NK-92 treated with Interleukin-12 subunit alpha and Interleukin-12 subunit beta, amount 100 ng/mL, for 24 hours (cell line): ENCODE results near the gene LTBR.

Experiments used
- DNase-seq: peaks from one replicate; lab custom pipeline; 2025; lab: John Stamatoyannopoulos, UW

The LTBR gene

GRCh38 chr12:6368906-6369525, 14.9 kb upstream of the LTBR start:
- no peak for DNase-seq

GRCh38 chr12:6369916-6370575, 13.9 kb upstream of the LTBR start:
- no peak for DNase-seq

- DNase-seq: no peak
Observed at GRCh38 chr12:6370576-6370935, 13.4 kb upstream of the LTBR start.

GRCh38 chr12:6370994-6371754, 12.8 kb upstream of the LTBR start:
- DNase-seq: no peak

- no peak for DNase-seq
Observed at GRCh38 chr12:6372403-6373003, 11.5 kb upstream of the LTBR start.

GRCh38 chr12:6373022-6373787, 10.8 kb upstream of the LTBR start:
- no peak for DNase-seq

- no peak for DNase-seq
Observed at GRCh38 chr12:6374028-6374785, 9.8 kb upstream of the LTBR start.

- DNase-seq: no peak
Observed at GRCh38 chr12:6374786-6375160, 9.2 kb upstream of the LTBR start.

- no peak for DNase-seq
Observed at GRCh38 chr12:6375269-6376078, 8.5 kb upstream of the LTBR start, which contains the start of gene SCNN1A. Gene SCNN1A, minus strand, starts transcription at chr12:6375563. Its CDS starts 780 bp downstream, at chr12:6374783.

- DNase-seq: no peak
Observed at GRCh38 chr12:6376079-6376869, 7.7 kb upstream of the LTBR start.

- DNase-seq: no peak
Observed at GRCh38 chr12:6376870-6377666, 6.9 kb upstream of the LTBR start.

- DNase-seq: no peak
Observed at GRCh38 chr12:6377667-6377994, 6.3 kb upstream of the LTBR start.

- no peak for DNase-seq
Observed at GRCh38 chr12:6378709-6379472, 5.1 kb upstream of the LTBR start.

- no peak for DNase-seq
Observed at GRCh38 chr12:6380141-6381121, 3.5 kb upstream of the LTBR start.

- DNase-seq: no peak
Observed at GRCh38 chr12:6382371-6382770, 1.6 kb upstream of the LTBR start.

- no peak for DNase-seq
Observed at GRCh38 chr12:6382982-6383381, 980 bp upstream of the LTBR start.
